IMR-90 (cell line): ENCODE results near the gene MYO9B. TPM values are rescaled to one million over a fixed set of nuclear protein-coding genes. Genes with fewer than 3 reads are reported as not detected.

Experiments
- ATAC-seq: fragments of 200-7000 bp; cut with Tn5 transposase; 2 replicates; pipeline ENCODE4 v1.9.1; 2020; ENCODE audit warnings: low read depth, mild to moderate bottlenecking, moderate library complexity
- BruUV-seq: library from RNA; stranded (reverse); fragments of 400-500 nt; replicated peaks from 2 replicates; lab custom pipeline; 2021; lab: Mats Ljungman, UMichigan
- CTCF ChIA-PET: fragments of 300-600 bp; formaldehyde crosslinking; extraction: SDS; loops from one replicate; lab custom pipeline; 2021; ENCODE audit warnings: antibody characterized with exemption; lab: Yijun Ruan, JAX
- POLR2A ChIA-PET: fragments of 300-600 bp; sonication (Branson Sonifier 250); formaldehyde crosslinking; loops from one replicate; lab custom pipeline; 2022; ENCODE audit warnings: antibody characterized with exemption; ENCODE audit not compliant: unreplicated experiment; lab: Charles Lee
- DNase-seq: peaks from one replicate; pipeline ENCODE4 v3.0.0; 2013
- H2AFZ ChIP-seq: replicated peaks from 2 replicates; pipeline ENCODE3; 2013; ENCODE audit warnings: low read length, mild to moderate bottlenecking; ENCODE audit not compliant: poor library complexity
- H2AK5ac ChIP-seq: 2 replicates; pipeline ENCODE4 v1.6.1; 2013; ENCODE audit warnings: low read depth, low read length, inconsistent platforms
- H2AK9ac ChIP-seq: replicated peaks from 2 replicates; pipeline ENCODE3; 2013; ENCODE audit warnings: mild to moderate bottlenecking, low read depth, low read length, moderate library complexity; ENCODE audit not compliant: poor library complexity
- H2BK120ac ChIP-seq: 2 replicates; pipeline ENCODE4 v1.6.1; 2013; ENCODE audit warnings: low read depth, low read length, inconsistent platforms
- H2BK15ac ChIP-seq: 3 replicates; pipeline ENCODE4 v1.6.1; 2013; ENCODE audit warnings: low read depth, low read length, inconsistent platforms
- H2BK20ac ChIP-seq: 2 replicates; pipeline ENCODE4 v1.6.1; 2013; ENCODE audit warnings: low read depth, mild to moderate bottlenecking, inconsistent platforms, low read length, moderate library complexity
- H2BK5ac ChIP-seq: 2 replicates; pipeline ENCODE4 v1.6.1; 2013; ENCODE audit warnings: mild to moderate bottlenecking, low read depth, low read length, inconsistent platforms; ENCODE audit not compliant: poor library complexity, severe bottlenecking
- H3K14ac ChIP-seq: replicated peaks from 2 replicates; pipeline ENCODE4 v1.6.1; 2013; ENCODE audit warnings: low read depth, low read length, inconsistent platforms
- H3K18ac ChIP-seq: 2 replicates; pipeline ENCODE4 v1.6.1; 2013; ENCODE audit warnings: low read depth, low read length, control low read depth
- H3K23ac ChIP-seq: 2 replicates; pipeline ENCODE4 v1.6.1; 2013; ENCODE audit warnings: low read depth, low read length, inconsistent platforms
- H3K27ac ChIP-seq: 2 replicates; pipeline ENCODE4 v1.5.1; 2013; ENCODE audit warnings: mild to moderate bottlenecking, control low read depth, low read length; ENCODE audit not compliant: insufficient read depth
- H3K27me3 ChIP-seq: 2 replicates; pipeline ENCODE4 v1.6.1; 2013; ENCODE audit warnings: low read length; ENCODE audit not compliant: control insufficient read depth, insufficient read depth
- H3K36me3 ChIP-seq: 2 replicates; pipeline ENCODE4 v1.6.1; 2013; ENCODE audit warnings: low read length, mixed read lengths; ENCODE audit not compliant: control insufficient read depth, insufficient read depth
- H3K4ac ChIP-seq: 2 replicates; pipeline ENCODE4 v1.6.1; 2013; ENCODE audit warnings: low read depth, low read length, inconsistent platforms
- H3K4me1 ChIP-seq: 2 replicates; pipeline ENCODE4 v1.6.1; 2013; ENCODE audit warnings: low read length, mixed read lengths; ENCODE audit not compliant: control insufficient read depth, insufficient read depth
- H3K4me2 ChIP-seq: 2 replicates; pipeline ENCODE4 v1.6.1; 2013; ENCODE audit warnings: low read depth, mild to moderate bottlenecking, control low read depth, low read length, moderate library complexity
- H3K4me3 ChIP-seq: 2 replicates; pipeline ENCODE4 v1.5.1; 2013; ENCODE audit warnings: low read depth, mild to moderate bottlenecking, control low read depth, low read length, moderate library complexity; ENCODE audit not compliant: insufficient read depth
- H3K56ac ChIP-seq: 2 replicates; pipeline ENCODE4 v1.6.1; 2013; ENCODE audit warnings: low read length, inconsistent platforms; ENCODE audit not compliant: insufficient read depth; ENCODE audit errors: extremely low read depth
- H3K79me1 ChIP-seq, 2 experiments: 2 replicates each; pipeline ENCODE4 v1.6.1; 2013; ENCODE audit warnings: low read length in 2 of 2, inconsistent platforms in 1 of 2, low read depth in 1 of 2
- H3K9ac ChIP-seq: 2 replicates; pipeline ENCODE4 v1.6.1; 2013; ENCODE audit warnings: low read depth, low read length, control low read depth
- H3K9me1 ChIP-seq: 2 replicates; pipeline ENCODE4 v1.6.1; 2013; ENCODE audit warnings: low read length, inconsistent platforms; ENCODE audit not compliant: insufficient read depth
- H3K9me3 ChIP-seq: 2 replicates; pipeline ENCODE4 v1.6.1; 2013; ENCODE audit warnings: low read length; ENCODE audit not compliant: control insufficient read depth, insufficient read depth
- H4K20me1 ChIP-seq: 2 replicates; pipeline ENCODE4 v1.6.1; 2013; ENCODE audit warnings: low read length, inconsistent platforms; ENCODE audit not compliant: insufficient read depth
- H4K5ac ChIP-seq: 2 replicates; pipeline ENCODE4 v1.6.1; 2013; ENCODE audit warnings: mild to moderate bottlenecking, low read depth, low read length, control low read depth
- H4K8ac ChIP-seq, 2 experiments: 2 replicates each; pipeline ENCODE4 v1.6.1; 2013; ENCODE audit warnings: low read depth in 2 of 2, low read length in 2 of 2, control low read depth in 1 of 2, inconsistent platforms in 1 of 2
- H4K91ac ChIP-seq: 2 replicates; pipeline ENCODE4 v1.6.1; 2013; ENCODE audit warnings: low read depth, low read length, inconsistent platforms; ENCODE audit not compliant: insufficient read depth
- CHD1 ChIP-seq: IDR thresholded peaks from 2 replicates; pipeline ENCODE4 v1.6.1; 2012; ENCODE audit warnings: low read depth, low read length, improper control_type of control experiment
- MAZ ChIP-seq: IDR thresholded peaks from 2 replicates; pipeline ENCODE4 v1.6.1; 2012; ENCODE audit warnings: low read depth, mild to moderate bottlenecking, low read length, improper control_type of control experiment, moderate library complexity, borderline replicate concordance
- WGBS, 2 experiments: methylation state at CpG; one replicate each; pipeline versions ENCODE4 v1.1.5 to v1.1.7; 2013; ENCODE audit warnings: missing lambda C conversion rate in 2 of 2; ENCODE audit not compliant: insufficient read length in 1 of 2; ENCODE audit errors: extremely low coverage in 2 of 2; 5-methylcytosine and 5-hydroxymethylcytosine counted together
- dilution Hi-C: fragments of 300-500 bp; cut with HindIII; formaldehyde crosslinking; loops from one replicate; pipeline ENCODE4 v1.14.3; 2018; ENCODE audit warnings: low sequenced_read_pairs; ENCODE audit not compliant: unreplicated experiment
- in situ Hi-C: fragments of 300-500 bp; cut with MboI; formaldehyde crosslinking; loops from 3 replicates; pipeline ENCODE4 v1.14.3; 2019; ENCODE audit warnings: low sequenced_read_pairs, inconsistent platforms, mixed read lengths
- intact Hi-C: fragments of 100-400 bp; cut with micrococcal nuclease; formaldehyde crosslinking; loops from 2 replicates; pipeline ENCODE4 v1.10.0; 2022
- polyA plus RNA-seq, 3 experiments: library from polyadenylated mRNA; depleted of rRNA; stranded (reverse); fragments of >200 nt; gene quantifications; 2 replicates each; pipeline ENCODE4 v1.2.3, GENCODE V29; 2012; ENCODE audit warnings: low replicate concordance in 1 of 3
- total RNA-seq: library from RNA; depleted of rRNA; stranded (reverse); fragments of >200 nt; gene quantifications from 2 replicates; pipeline ENCODE4 v1.2.3, GENCODE V29; 2012
- TF ChIP-seq, protein P1 (sequence below): fragments of 150-350 bp; IDR thresholded peaks from 2 replicates; pipeline ENCODE4 v1.6.1; 2017; ENCODE audit warnings: mild to moderate bottlenecking, antibody characterized with exemption, low read length, low read depth

The MYO9B gene
- total and polyA plus RNA-seq, 2 of the 4 experiments (the other 2 are of a cell fraction): 61.8 to 77.8 TPM

DNA sequence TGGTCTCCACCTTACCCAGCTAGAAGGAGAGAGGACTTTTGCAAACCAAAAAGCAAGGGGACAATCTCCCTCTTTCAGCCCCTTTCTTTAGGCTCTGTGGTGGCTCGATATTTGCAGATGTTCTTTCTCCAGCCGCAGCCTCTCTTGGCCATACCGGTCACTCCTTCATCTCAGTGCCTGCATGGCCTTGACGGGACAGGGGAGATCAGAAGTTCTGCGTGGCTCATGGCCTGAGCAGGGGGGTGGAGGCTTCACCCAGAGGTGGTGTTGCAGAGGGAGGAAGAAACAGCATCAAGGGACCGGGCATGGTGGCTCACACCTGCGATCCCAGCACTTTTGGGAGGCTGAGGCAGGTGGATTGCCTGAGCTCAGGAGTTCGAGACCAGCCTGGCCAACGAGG, 53.2 kb downstream of the MYO9B start:
- H3K27me3 ChIP-seq: no peaks in the 10 kb centered on the region
- H3K36me3 ChIP-seq: peaks cover 16% of the 10 kb centered on the region
- no peak overlapping the region for H3K27ac ChIP-seq
- no peak for ATAC-seq
- no peak for TF ChIP-seq CHD1
- TF ChIP-seq, protein P1, sequence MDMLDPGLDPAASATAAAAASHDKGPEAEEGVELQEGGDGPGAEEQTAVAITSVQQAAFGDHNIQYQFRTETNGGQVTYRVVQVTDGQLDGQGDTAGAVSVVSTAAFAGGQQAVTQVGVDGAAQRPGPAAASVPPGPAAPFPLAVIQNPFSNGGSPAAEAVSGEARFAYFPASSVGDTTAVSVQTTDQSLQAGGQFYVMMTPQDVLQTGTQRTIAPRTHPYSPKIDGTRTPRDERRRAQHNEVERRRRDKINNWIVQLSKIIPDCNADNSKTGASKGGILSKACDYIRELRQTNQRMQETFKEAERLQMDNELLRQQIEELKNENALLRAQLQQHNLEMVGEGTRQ: no peak
- no peak for TF ChIP-seq MAZ
- in situ Hi-C loops: no loop called here
- CTCF ChIA-PET: no interaction called here
- H3K9ac ChIP-seq: no peak overlapping the region
- WGBS, 2 experiments: 94% methylated on average over 4 of the region's 9 CpGs; no CpG with 5 or more reads in 1 of the 2 experiments
- dilution Hi-C loops: no loop called here
- peaks cover 15 to 78% of the 10 kb centered on the region in 2 experiments; a peak in 3 of 4 replicates for H3K79me1 ChIP-seq
- no peak overlapping the region for H3K4me2 ChIP-seq
- H2BK20ac ChIP-seq: no peak overlapping the region
- H3K14ac ChIP-seq: no peak overlapping the region
- no TSS peak for BruUV-seq
- no peak for DNase-seq
- H3K4me1 ChIP-seq: peaks cover 11% of the 10 kb centered on the region
- no peak overlapping the region for H3K4me3 ChIP-seq
- no peak overlapping the region for H2AK9ac ChIP-seq
- no peak overlapping the region for H3K18ac ChIP-seq
- H3K23ac ChIP-seq: no peak overlapping the region
- H4K91ac ChIP-seq: no peak overlapping the region
- peaks cover 29% of the 10 kb centered on the region for H4K20me1 ChIP-seq
- H4K5ac ChIP-seq: no peak overlapping the region
- intact Hi-C loops: no loop called here
- H3K9me3 ChIP-seq: no peaks in the 10 kb centered on the region
- POLR2A ChIA-PET: no interaction called here
- H2BK15ac ChIP-seq: no peak overlapping the region
- no peak overlapping the region for H2AFZ ChIP-seq
- no peak overlapping the region for H3K56ac ChIP-seq
- H2AK5ac ChIP-seq: no peak overlapping the region; the same call in 1 of the 2 replicates
- H3K9me1 ChIP-seq: peaks cover 12% of the 10 kb centered on the region
- H4K8ac ChIP-seq: no peak overlapping the region
- H3K4ac ChIP-seq: no peak overlapping the region
- no peak overlapping the region for H2BK120ac ChIP-seq
- no peak overlapping the region for H2BK5ac ChIP-seq
